Fibroblast of gingiva (primary cell): ENCODE measurements around the gene UGT1A8.

Source experiments
- DNase-seq: peaks from one replicate; pipeline ENCODE4 v3.0.0-alpha.2; 2011; ENCODE audit warnings: low read depth

UGT1A8 gene

DNA sequence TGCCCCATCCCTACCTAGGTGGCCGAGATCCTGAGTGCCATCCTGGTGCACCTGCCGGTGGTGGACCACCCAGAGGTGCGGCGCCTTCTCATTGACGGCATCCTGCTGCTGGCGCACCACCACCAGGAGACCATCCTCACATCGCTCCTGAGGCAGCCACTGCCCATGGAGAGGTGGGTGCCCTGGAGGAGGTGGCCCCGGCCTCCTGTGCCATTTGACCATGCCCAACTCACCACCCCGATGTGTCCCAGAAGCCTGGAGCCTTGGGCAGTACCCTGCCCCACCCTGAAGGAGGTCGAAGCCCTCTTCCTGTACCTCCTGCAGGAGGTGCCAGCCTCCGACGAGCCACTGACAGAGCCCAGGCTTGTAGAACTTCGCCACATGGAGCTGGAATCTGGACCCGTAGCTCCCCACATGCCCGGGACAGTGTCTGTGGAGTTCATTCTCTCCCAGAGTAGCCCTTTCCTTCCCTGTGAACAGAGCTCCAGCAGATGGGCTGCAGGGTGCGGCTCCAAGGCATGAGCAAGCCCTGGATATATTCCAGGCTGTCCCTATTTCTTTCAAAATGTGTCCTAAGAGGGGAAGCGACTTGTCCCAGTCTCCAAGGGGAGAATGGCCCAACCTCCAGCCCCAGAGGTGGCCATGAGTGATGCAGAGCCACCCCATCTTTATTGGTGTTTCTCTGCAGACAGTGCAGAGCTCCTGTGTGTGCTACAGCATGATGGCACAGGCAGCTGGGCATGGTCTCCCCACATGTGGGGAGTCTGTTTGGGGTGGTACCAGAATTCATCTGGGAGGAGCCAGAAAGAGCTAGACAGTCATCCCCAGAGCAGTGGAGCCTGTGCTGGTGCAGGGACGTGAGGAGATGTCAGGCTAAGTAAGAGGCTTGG lies 202.7 kb downstream of the UGT1A8 start:
- DNase-seq = no peak

DNA sequence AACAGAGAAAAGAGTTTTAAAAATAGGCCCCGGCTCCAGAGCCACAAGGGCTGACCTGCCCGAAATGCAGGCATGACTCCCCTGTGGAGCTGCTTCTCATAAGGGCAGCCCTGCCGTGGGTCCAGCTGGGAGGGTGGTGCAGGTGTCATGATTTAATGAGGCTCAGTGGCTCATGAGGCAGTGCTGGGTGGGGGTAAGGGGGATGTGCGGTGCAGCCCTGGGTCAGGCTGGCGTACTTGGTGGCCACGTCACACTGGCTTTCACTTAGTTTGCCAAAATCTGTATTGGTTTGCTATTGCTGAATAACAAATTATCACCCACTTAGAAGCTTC lies 203.3 kb downstream of the UGT1A8 start:
- DNase-seq = no peak

DNA sequence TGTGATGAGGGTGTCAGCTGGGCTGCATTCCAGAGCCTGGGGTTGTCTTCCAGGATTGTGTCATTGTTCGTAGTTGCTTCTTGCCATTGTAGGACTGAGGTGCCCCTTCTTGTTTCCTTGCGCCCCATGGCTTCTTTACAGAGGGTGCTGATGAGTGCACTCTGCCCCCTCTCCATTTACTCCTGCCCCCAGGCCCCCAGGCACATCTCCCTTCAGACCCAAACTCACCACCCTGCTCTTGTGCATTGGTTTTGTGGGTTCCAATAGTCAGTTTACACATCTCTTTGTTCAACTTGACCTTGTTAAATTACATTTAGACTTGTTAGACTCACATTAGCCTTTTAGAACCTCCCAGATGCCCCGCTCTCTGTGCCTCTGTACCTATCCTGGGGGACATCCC lies 203.8 kb downstream of the UGT1A8 start:
- DNase-seq = no peak

DNA sequence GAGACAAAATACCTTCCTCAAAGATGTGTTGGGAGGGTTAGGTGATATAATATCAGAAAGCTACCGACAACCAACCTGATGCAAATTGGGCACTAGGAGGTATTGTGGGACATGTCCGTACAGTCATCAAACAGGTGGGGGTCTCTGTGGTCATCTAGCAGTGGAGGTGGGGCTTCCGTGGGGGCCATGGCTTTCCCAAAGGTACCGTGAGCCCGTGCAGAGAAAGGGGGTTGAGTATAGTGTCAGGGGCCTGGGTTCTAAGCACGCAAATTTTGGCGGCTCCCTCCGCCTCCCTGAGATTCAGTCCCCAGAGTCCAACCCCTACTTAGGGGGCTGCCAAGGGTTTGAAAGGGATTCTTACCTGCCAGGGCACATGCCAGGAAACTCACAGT lies 204.3 kb downstream of the UGT1A8 start:
- DNase-seq = no peak

DNA sequence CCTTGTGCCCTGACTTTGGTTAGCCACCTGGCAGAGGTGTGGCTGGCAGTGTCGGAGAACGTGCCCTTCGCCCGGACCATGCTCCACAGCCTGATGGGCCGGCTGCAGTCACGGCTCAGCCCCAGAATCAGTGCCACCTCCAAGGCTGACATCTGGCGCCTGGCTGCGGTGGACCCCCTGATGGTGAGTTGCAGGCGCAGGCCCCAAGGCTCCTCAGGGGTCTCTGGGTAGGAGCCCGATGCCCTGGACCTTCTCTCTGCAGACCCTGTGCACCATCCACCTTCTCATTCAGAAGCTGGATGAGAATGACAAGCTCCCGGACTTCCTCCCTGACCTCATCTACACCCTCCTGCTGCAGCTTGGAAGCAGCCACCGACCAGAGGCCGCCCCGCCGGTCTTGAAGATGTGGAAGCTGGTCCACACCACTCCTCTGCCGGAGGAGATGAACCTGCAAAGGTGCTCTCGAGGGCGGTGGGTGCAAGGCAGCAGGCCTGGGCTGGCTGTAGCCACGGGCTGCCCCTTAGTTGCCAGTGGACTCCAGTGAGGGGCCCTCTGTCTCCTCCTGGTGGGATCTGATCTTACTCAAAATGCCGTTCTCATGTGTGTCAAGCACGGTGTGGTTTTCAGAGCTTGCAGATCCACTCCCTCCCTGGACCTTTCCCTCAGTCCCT lies 204.8 kb downstream of the UGT1A8 start:
- no peak for DNase-seq
